Heart right ventricle (tissue), 16 donors: ENCODE measurements around the gene NCOA4. TPM values are rescaled to one million over a fixed set of nuclear protein-coding genes. Genes with fewer than 3 reads are reported as not detected.
"Not testable (repeated sequence)": the region's sequence is repeated elsewhere in the genome, so short reads cannot be mapped to it uniquely, and the experiment has no call there.

Source experiments
- ATAC-seq, 8 donors: fragments of 200-7000 bp; cut with Tn5 transposase; one replicate each; pipeline ENCODE4 v1.9.1; 2020; ENCODE audit warnings: mild to moderate bottlenecking in 8 of 8, moderate library complexity in 8 of 8, moderate number of reproducible peaks in 1 of 8
- DNase-seq, 2 donors: peaks; one replicate each; pipeline ENCODE4 v3.0.0-alpha.2; 2020
- H3K27ac ChIP-seq, 10 donors: fragments of 200-600 bp; sonication (generic) in 2 of 10; one replicate each; pipeline versions ENCODE4 v1.5.0 to v1.8.0; 2020 to 2022; ENCODE audit warnings: mild to moderate bottlenecking in 3 of 10
- H3K27me3 ChIP-seq, 7 donors: fragments of 200-600 bp; one replicate each; pipeline ENCODE4 v1.8.0; 2021 to 2022; ENCODE audit warnings: mild to moderate bottlenecking in 2 of 7
- H3K36me3 ChIP-seq, 9 donors: fragments of 200-600 bp; sonication (generic) in 1 of 9; one replicate each; pipeline versions ENCODE4 v1.5.0 to v1.8.0; 2020 to 2022; ENCODE audit warnings: mild to moderate bottlenecking in 2 of 9
- H3K4me1 ChIP-seq, 9 donors: fragments of 200-600 bp; sonication (generic) in 1 of 9; one replicate each; pipeline versions ENCODE4 v1.5.0 to v1.8.0; 2020 to 2022; ENCODE audit warnings: mild to moderate bottlenecking in 4 of 9
- H3K4me3 ChIP-seq, 10 donors: fragments of 200-600 bp; sonication (generic) in 2 of 10; one replicate each; pipeline versions ENCODE4 v1.5.0 to v1.8.0; 2020 to 2022; ENCODE audit warnings: mild to moderate bottlenecking in 7 of 10, moderate library complexity in 2 of 10
- H3K9me3 ChIP-seq, 11 donors: fragments of 200-600 bp in 10 of 11; sonication (generic) in 2 of 11; one replicate each; pipeline versions ENCODE4 v1.5.0 to v1.8.0; 2013 to 2022; ENCODE audit warnings: mild to moderate bottlenecking in 2 of 11, control low read depth in 1 of 11, moderate library complexity in 1 of 11
- WGBS, 2 donors: extraction: QIAGEN DNeasy Blood & Tissue Kit; methylation state at CpG; one replicate each; pipeline ENCODE4 v1.1.7; 2013; ENCODE audit warnings: inconsistent platforms in 1 of 2; 5-methylcytosine and 5-hydroxymethylcytosine counted together
- intact Hi-C, 10 donors: fragments of 100-400 bp; cut with DNase I; formaldehyde crosslinking; loops; one replicate each; pipeline versions ENCODE4 v1.11.1 to v1.14.2; 2022
- polyA plus RNA-seq, 2 donors: library from polyadenylated mRNA; stranded (reverse); fragments of 200-250 nt; gene quantifications; one replicate each; pipeline ENCODE4 v1.2.3, GENCODE V29; 2013
- total RNA-seq, 10 donors: library from RNA; stranded (reverse); fragmentation: NEBNext Ultra II Directional in 3 of 10; extraction: Animal tissue kit (Norgen Biotek cat#: 25700) in 3 of 10; gene quantifications; one replicate each; pipeline versions ENCODE4 v1.2.1 to v1.2.4, GENCODE V29; 2021 to 2023
- TF ChIP-seq, protein P1 (sequence below), 9 donors: fragments of 200-600 bp; sonication (generic) in 2 of 9; IDR thresholded peaks; one replicate each; pipeline versions ENCODE4 v1.5.0 to v1.8.0; 2021 to 2022; ENCODE audit warnings: antibody characterized with exemption in 9 of 9, mild to moderate bottlenecking in 5 of 9, moderate library complexity in 1 of 9
- donor health status: Arrhythmogenic right ventricular cardiomyopathy.
- donor health status: ischemic (EF 13 %, LVEDD 7.1; RV severe dilation, severe dysfunction).
- donor health status: healthy with polysubstance abuse.
- donor health status: DM: no; HTN: yes; CAD: no.
- donor health status: DM: no; HTN: no; CAD: no.
- donor health status: ischemic (EF 25% LVEDD 6.9; RV normal size, moderate dysfunction).
- donor health status: ischemic (EF 25% LVEDD 5.7; RV mildly dilated, moderate dysfunction).
- donor health status: healthy.
- donor health status: DM: yes; HTN: yes; CAD: no.
- donor health status: Ischemic cardiomyopathy.
- donor health status: ischemic (EF 35%, LVEDD 5.7; RV mildly dilated, moderate dysfunction).
- donor health status: nonischemic (EF 11% LVEDD 7.7; RV severe dilation, severe dysfunction).
- donor health status: DM: yes; HTN: yes; CAD: no.
- donor health status: PGD.
- donor health status: ischemic (EF 29% LVEDD 5.4; RV normal size, mild dysfunction).
- donor health status: nonischemic (EF 23%, LVEDD 6.1; RV moderate dilation, normal function).

Gene NCOA4
- total and polyA plus RNA-seq, 12 donors, result 36.7 to 287 (median 256) TPM

DNA sequence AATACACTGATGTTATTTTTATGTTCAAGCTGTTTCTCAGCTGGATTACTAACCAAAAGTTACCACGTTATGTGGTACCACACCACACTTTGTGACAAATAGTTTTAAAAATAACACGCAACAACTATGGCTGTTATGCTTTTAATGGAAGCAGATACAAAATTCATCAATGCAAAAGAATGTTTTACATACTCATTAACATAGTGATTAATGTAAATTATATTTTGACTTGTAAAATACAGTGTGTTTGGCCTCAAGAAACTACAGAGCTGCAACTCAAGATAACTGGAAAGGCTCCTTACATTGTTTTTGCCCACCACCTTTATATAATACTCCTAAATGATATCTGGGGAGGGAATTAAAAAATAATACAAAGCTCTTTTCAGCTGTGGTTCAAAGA lies 25.5 kb downstream of the NCOA4 start:
- Histone ChIP-seq H3K4me3 (no peak overlapping the region), H3K27ac (no peak overlapping the region), H3K27me3 (no peaks in the 10 kb centered on the region), H3K9me3 (no peaks in the 10 kb centered on the region), H3K36me3 (peaks cover 0 to 100% (median 68%) of the 10 kb centered on the region in 9 donors), H3K4me1 (peaks cover 0 to 18% (median 0%) of the 10 kb centered on the region in 9 donors)
- TF ChIP-seq, protein P1, sequence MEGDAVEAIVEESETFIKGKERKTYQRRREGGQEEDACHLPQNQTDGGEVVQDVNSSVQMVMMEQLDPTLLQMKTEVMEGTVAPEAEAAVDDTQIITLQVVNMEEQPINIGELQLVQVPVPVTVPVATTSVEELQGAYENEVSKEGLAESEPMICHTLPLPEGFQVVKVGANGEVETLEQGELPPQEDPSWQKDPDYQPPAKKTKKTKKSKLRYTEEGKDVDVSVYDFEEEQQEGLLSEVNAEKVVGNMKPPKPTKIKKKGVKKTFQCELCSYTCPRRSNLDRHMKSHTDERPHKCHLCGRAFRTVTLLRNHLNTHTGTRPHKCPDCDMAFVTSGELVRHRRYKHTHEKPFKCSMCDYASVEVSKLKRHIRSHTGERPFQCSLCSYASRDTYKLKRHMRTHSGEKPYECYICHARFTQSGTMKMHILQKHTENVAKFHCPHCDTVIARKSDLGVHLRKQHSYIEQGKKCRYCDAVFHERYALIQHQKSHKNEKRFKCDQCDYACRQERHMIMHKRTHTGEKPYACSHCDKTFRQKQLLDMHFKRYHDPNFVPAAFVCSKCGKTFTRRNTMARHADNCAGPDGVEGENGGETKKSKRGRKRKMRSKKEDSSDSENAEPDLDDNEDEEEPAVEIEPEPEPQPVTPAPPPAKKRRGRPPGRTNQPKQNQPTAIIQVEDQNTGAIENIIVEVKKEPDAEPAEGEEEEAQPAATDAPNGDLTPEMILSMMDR (IDR thresholded peaks at IDR 0.05), result no peak
- ATAC-seq (no peak), DNase-seq (no peak)
- intact Hi-C loops, result no loop called here
- 86 to 90% methylated on average over 2 of the region's 2 CpGs for WGBS, 2 donors

DNA sequence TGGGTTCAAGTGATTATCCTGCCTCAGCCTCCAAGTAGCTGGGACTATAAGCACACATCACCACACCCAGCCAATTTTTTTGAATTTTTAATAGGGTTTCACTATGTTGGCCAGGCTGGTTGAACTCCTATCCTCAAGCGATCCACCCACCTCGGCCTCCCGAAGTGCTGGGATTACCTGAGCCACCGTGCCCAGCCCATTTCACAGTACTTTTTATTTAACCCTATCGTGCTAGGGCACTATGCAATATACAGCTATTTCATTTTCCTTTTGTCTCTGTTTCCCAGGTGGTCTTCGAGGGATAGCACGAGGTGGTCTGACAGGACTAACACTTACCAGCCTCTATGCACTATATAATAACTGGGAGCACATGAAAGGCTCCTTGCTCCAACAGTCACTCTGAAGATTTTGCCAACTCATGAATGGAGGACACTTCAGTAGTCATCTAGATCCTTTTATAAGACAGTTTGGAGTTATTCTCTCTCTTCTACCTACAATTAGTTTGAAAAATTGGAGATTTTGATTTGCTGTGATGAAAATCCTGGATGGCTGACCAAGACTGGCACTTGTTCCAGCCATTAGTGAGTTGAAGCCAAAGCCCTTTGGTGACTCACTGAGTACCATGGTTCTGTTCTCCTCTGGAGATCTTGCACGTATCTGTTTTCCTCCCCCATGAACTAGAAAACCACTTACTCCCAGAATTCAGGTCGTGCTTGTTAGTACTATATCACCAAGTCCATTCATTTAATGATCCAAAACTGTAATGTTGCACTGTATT lies 27.3 kb downstream of the NCOA4 start:
- Histone ChIP-seq H3K36me3 (peaks cover 0 to 100% (median 66%) of the 10 kb centered on the region in 9 donors), H3K4me1 (peaks cover 0 to 7% (median 0%) of the 10 kb centered on the region in 9 donors), H3K4me3 (no peak overlapping the region), H3K27ac (no peak overlapping the region), H3K27me3 (no peaks in the 10 kb centered on the region), H3K9me3 (no peaks in the 10 kb centered on the region)
- ATAC-seq (peak in 2 of 8 donors; percentile 46 to 51), DNase-seq (no peak)
- intact Hi-C loops, result no loop called here
- WGBS, 2 donors, result 84 to 92% methylated on average over 9 of the region's 9 CpGs
- TF ChIP-seq, protein P1 (IDR thresholded peaks at IDR 0.05), result no peak

DNA sequence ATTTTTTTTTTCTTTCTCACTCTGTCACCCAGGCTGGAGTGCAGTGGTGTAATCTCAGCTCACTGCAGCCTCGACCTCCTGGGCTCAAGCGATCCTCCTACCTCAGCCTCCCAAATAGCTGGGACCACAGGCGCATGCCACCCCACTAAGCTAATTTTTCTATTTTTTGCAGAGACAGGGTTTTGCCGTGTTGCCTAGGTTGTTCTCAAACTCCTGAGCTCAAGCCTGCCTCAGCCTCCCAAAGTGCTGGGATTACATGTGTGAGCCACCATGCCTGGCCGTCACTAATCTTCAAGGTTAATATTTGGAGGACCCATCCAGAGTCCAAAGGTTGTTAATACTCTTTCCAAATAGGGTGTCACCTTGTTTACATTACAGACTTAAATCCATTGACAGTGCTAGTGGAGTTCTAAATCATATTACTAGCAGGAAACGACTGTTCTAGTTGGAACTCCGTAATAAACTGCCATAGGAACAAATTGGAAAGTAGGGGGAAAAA lies 28.2 kb downstream of the NCOA4 start:
- H3K9me3 ChIP-seq, H3K27me3 ChIP-seq, intact Hi-C loops, ATAC-seq, H3K4me1 ChIP-seq, H3K4me3 ChIP-seq, DNase-seq, H3K27ac ChIP-seq: not testable (repeated sequence)
- peaks cover 0 to 100% (median 57%) of the 10 kb centered on the region in 9 donors for H3K36me3 ChIP-seq
- WGBS, 2 donors, result 88 to 94% methylated on average over 7 of the region's 7 CpGs

DNA sequence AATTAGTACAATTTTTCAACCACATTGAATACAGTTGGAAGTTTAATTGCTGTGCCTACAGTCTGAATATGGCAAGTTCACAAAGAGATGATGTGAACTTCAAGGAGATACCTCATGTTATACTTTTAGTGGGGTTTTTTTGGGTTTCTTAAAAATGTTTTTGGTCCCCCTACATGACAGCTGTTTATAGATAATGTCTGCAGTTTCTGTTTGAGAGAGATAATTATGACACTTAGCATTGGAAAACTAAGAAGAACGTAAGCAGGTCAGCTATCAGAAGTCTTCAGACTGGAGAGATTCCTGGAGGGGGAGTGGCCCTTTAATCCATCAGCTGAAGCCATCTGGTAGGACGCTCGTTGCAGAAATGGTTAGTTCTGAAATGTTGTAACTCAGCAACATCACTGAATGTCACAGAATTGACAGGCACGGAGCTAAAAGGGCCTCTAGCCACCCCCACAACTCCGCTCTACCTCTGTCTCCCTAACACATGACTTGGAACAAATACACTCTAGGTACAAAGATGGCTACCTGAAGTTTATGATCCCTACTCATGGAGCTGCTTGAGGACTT lies 29.2 kb downstream of the NCOA4 start:
- TF ChIP-seq, protein P1 (IDR thresholded peaks at IDR 0.05), result no peak
- intact Hi-C loops, result no loop called here
- 58 to 65% methylated on average over 5 of the region's 5 CpGs for WGBS, 2 donors
- Histone ChIP-seq H3K9me3 (no peaks in the 10 kb centered on the region), H3K36me3 (peaks cover 0 to 94% (median 51%) of the 10 kb centered on the region in 9 donors), H3K4me3 (no peak overlapping the region), H3K27me3 (no peaks in the 10 kb centered on the region), H3K27ac (no peak overlapping the region), H3K4me1 (peaks cover 0 to 2% (median 0%) of the 10 kb centered on the region in 9 donors)
- DNase-seq (no peak), ATAC-seq (no peak)
